Stomach (tissue), 4 donors: Measurements from ENCODE around the gene ENTPD8.

Experiments used
- CTCF ChIP-seq, 7 experiments: fragments of 450-650 bp in 4 of 7; fragments of 200-600 bp in 3 of 7; sonication (generic) in 3 of 7; IDR thresholded peaks; one replicate each; pipeline ENCODE4 v1.5.1; 2016 to 2019; ENCODE audit warnings: antibody characterized with exemption in 7 of 7, control low read depth in 2 of 7, mild to moderate bottlenecking in 1 of 7
- EP300 ChIP-seq: sonication (generic); formaldehyde crosslinking; IDR thresholded peaks from one replicate; pipeline ENCODE4 v1.6.1; 2017; ENCODE audit warnings: antibody characterized with exemption
- POLR2A ChIP-seq, 4 donors: fragments of 450-650 bp; IDR thresholded peaks; one replicate each; pipeline ENCODE4 v1.6.1; 2016; ENCODE audit warnings: antibody characterized with exemption in 4 of 4, control low read depth in 2 of 4, mild to moderate bottlenecking in 1 of 4, moderate library complexity in 1 of 4
- POLR2AphosphoS5 ChIP-seq, 3 donors: sonication (generic); formaldehyde crosslinking; IDR thresholded peaks; one replicate each; pipeline ENCODE4 v1.6.1; 2016; ENCODE audit warnings: antibody characterized with exemption in 3 of 3

GRCh38 chr9:137456061-137456863 lies 15.1 kb upstream of the ENTPD8 start:
- TF ChIP-seq POLR2AphosphoS5 (IDR thresholded peaks at IDR 0.05): no peak
- TF ChIP-seq CTCF (IDR thresholded peaks at IDR 0.05): no peak
- no peak for TF ChIP-seq POLR2A (IDR thresholded peaks at IDR 0.05)
- no peak for TF ChIP-seq EP300
